ENCODE measurements around the gene RHOC. TPM values are rescaled to one million over a fixed set of nuclear protein-coding genes. Genes with fewer than 3 reads are reported as not detected.

RHOC gene
- total RNA-seq, 6 experiments from 2014 or later: 579 to 610 (median 596) TPM

- no peak for DNase-seq
- Mint-ChIP-seq H3K27ac (no peak overlapping the region), H3K27me3 (ENCODE audit: insufficient read depth) (peaks cover 3% of the 10 kb centered on the region; the same call in 1 of the 2 replicates), H3K4me1 (ENCODE audit: low read depth) (peaks cover 29% of the 10 kb centered on the region), H3K36me3 (ENCODE audit: low read depth) (peaks cover 19% of the 10 kb centered on the region; the same call in 1 of the 2 replicates), H3K9me3 (no peaks in the 10 kb centered on the region), H3K4me3 (no peak overlapping the region)
- no peak for TF ChIP-seq CTCF (IDR thresholded peaks at IDR 0.05)
Measured at GRCh38 chr1:112687785-112688496, 19.0 kb downstream of the RHOC start.

DNA sequence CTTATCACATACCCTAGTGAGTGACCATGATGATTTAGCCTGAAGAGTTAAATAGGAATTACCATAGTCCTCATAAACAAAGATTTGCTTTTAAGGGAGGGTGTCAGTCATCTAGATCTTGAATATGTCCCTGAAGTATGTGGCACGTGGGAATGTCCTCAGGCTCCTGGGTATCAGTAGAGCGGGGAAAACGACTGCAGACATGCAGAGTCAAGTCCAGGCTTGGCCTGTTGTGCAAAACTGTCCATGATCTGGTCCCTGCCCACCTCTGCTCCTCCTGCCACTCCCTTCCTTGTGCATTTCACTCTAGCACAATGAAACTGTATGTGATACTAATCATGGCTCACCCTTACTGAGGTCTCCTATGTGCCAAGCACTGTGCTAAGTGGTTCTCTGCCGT, 19.6 kb downstream of the RHOC start:
- Mint-ChIP-seq H3K27me3 (ENCODE audit: insufficient read depth) (peaks cover 3% of the 10 kb centered on the region; the same call in 1 of the 2 replicates), H3K9me3 (no peaks in the 10 kb centered on the region), H3K4me1 (ENCODE audit: low read depth) (peaks cover 31% of the 10 kb centered on the region), H3K27ac (no peak overlapping the region), H3K4me3 (no peak overlapping the region), H3K36me3 (ENCODE audit: low read depth) (peaks cover 14% of the 10 kb centered on the region; the same call in 1 of the 2 replicates)
- no peak for DNase-seq
- TF ChIP-seq CTCF (IDR thresholded peaks at IDR 0.05): no peak

- H3K36me3 Mint-ChIP-seq (ENCODE audit: low read depth): peaks cover 9% of the 10 kb centered on the region; the same call in 1 of the 2 replicates
- TF ChIP-seq CTCF (IDR thresholded peaks at IDR 0.05): no peak
- H3K4me3 Mint-ChIP-seq: no peak overlapping the region
- H3K27ac Mint-ChIP-seq: no peak overlapping the region
- no peak for DNase-seq
- H3K27me3 Mint-ChIP-seq (ENCODE audit: insufficient read depth): peaks cover 3% of the 10 kb centered on the region; the same call in 1 of the 2 replicates
- H3K9me3 Mint-ChIP-seq: no peaks in the 10 kb centered on the region
- H3K4me1 Mint-ChIP-seq (ENCODE audit: low read depth): peaks cover 31% of the 10 kb centered on the region
Measured at GRCh38 chr1:112686835-112687234, 20.1 kb downstream of the RHOC start.

- H3K4me3 Mint-ChIP-seq: no peak overlapping the region
- peaks cover 31% of the 10 kb centered on the region for H3K4me1 Mint-ChIP-seq (ENCODE audit: low read depth)
- H3K9me3 Mint-ChIP-seq: no peaks in the 10 kb centered on the region
- DNase-seq: no peak
- no peak for TF ChIP-seq CTCF (IDR thresholded peaks at IDR 0.05)
- peaks cover 3% of the 10 kb centered on the region; the same call in 1 of the 2 replicates for H3K27me3 Mint-ChIP-seq (ENCODE audit: insufficient read depth)
- peak overlapping the region; percentile 7; the same call in 1 of the 2 replicates for H3K27ac Mint-ChIP-seq
- peaks cover 5% of the 10 kb centered on the region; the same call in 1 of the 2 replicates for H3K36me3 Mint-ChIP-seq (ENCODE audit: low read depth)
Measured at GRCh38 chr1:112686417-112686816, 20.5 kb downstream of the RHOC start.

DNA sequence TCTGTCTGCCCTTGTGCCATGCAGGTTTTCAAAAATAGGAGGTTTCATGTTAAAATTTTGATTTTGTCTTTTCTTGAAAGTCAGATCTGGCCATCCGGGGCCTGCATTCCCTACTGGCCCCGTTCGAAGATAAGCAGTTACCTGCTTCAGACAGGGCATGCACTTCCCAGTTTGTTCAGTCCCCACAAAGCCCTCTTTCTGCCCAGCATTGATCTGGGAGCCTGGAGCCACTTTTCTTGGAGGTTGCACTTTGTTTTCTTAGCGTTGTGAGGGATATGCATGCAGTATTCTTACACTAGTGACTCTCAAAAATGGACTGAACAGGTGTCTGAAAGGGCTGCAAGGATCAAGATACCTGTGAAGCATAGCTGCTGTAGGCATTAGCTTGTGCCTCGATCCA, 21.0 kb downstream of the RHOC start:
- no peak for TF ChIP-seq CTCF (IDR thresholded peaks at IDR 0.05)
- Mint-ChIP-seq H3K4me3 (no peak overlapping the region), H3K4me1 (ENCODE audit: low read depth) (peaks cover 31% of the 10 kb centered on the region), H3K27me3 (ENCODE audit: insufficient read depth) (peaks cover 3% of the 10 kb centered on the region; the same call in 1 of the 2 replicates), H3K9me3 (no peaks in the 10 kb centered on the region), H3K36me3 (ENCODE audit: low read depth) (peaks cover 5% of the 10 kb centered on the region; the same call in 1 of the 2 replicates), H3K27ac (no peak overlapping the region)
- no peak for DNase-seq
